Activated CD8-positive, alpha-beta memory T cell treated with anti-CD3 and anti-CD28 coated beads for 48 hours (primary cell): ENCODE results near the gene EPHA2.

Experiments
- DNase-seq, 3 experiments: peaks; one replicate each; pipeline ENCODE4 v3.0.0-alpha.2; 2020; ENCODE audit warnings: low read depth in 2 of 3, low spot score in 2 of 3

EPHA2 gene

DNA sequence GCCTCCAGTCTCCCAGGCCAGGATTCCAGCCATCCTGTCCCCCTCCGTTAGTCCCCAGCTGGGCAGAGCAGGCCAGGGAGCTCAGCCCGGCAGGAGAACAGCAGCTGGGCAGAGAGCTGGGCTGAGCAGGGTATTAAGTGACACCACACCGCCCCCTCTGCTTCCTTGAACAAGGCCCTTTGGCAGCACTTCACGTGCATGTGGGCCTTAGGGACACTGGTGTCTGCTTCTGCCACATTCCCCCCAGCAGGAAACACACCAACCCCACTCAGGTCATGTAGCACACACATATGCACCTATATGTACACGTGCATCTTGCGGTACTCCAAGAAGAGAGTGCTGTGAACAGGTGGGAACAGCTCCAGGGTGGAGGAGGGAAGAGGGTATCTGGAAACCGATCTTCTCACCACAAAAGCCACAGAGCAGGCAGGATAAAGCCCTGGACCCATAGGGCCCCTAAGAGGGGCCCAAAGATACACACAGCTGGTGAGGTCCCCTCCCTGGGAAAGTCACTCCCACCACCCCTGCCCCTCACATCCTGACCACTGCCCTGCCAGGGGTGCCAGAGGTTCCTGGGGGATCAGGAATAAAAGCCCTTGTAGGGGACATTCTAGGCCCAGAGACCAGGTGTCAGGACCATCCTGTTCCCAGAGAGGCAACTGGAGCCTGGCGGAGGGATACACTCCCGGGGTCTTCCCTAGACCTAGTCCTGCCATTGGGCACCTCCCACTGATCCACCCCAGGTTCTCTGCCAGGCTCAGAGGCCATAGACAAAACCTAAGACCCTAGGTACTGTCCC is 4.5 kb downstream of the EPHA2 start:
- no peak for DNase-seq

DNA sequence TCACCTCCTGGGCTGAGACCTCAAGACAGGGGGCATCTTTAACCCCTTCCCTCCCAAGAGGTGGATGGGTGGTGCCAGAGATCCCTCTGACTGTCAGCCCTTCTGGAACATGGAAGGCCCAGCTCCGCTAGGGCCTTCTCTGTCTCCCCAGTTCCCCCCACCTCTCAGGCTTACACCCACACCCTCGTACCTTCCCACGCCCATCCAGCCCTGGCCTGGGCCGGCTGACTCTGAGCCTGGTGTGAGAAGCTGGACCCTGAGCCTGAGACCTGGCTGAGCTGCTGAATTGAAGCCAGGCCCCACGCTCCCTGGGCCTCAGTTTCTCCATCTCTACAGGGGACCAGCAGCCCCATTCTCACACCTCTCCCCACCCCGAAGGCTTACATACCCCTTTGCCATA is 5.4 kb downstream of the EPHA2 start:
- DNase-seq, result no peak

DNA sequence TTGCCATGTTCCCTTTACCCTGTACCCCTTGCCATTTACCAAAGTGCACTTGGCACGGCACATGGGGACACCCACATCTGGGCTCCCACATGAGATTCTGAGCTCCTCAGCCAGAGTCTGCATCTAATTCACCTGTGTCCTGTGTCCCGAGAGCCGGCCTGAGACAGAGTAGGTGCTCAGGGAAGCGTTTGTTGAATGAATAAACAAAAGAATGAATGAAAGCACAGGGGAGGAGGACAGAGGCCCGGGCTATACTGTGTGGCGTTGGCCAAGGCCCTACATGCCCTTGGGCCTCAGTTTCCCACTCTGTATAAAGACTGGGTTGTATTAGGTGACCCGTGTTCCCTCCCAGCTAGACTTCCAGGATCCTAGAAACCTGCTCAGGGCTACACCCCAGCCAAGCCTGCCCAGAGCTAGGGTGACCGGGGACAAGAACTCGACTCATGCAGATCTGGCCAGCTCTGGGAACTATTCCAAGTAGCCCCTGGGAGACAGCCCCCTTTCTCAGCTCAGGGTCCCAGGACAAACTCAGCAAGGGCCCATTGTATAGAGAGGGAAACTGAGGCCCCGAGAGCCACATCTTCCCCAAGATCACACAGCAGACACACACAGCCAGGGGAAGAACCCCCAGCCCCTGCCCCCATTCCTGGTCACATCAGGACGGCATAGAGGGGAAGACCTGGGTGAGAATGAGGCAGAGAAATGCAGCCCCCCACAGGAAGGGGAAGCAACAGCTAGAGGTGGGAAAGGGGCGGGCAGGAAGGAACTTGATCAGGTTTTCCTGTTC is 6.0 kb downstream of the EPHA2 start:
- DNase-seq, result no peak

DNA sequence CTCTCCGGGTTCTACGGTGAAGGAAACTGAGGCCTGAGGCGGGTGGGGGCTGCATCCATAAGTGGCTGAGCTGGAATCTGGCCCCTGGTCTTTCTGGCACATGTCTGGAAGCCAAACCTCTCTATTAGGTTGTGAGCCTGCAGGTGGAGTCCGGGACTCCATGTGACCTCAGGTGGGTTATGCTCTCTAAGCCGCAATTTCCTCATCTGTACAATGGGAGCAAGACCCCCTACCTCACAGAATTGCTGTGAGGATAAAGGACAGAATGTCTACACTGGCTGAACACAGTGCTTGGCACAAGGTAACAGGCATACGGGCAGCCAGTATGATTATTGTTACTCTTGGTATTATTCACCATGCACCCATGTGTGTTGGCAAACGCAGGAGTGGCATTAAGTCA is 6.7 kb downstream of the EPHA2 start:
- no peak for DNase-seq

DNA sequence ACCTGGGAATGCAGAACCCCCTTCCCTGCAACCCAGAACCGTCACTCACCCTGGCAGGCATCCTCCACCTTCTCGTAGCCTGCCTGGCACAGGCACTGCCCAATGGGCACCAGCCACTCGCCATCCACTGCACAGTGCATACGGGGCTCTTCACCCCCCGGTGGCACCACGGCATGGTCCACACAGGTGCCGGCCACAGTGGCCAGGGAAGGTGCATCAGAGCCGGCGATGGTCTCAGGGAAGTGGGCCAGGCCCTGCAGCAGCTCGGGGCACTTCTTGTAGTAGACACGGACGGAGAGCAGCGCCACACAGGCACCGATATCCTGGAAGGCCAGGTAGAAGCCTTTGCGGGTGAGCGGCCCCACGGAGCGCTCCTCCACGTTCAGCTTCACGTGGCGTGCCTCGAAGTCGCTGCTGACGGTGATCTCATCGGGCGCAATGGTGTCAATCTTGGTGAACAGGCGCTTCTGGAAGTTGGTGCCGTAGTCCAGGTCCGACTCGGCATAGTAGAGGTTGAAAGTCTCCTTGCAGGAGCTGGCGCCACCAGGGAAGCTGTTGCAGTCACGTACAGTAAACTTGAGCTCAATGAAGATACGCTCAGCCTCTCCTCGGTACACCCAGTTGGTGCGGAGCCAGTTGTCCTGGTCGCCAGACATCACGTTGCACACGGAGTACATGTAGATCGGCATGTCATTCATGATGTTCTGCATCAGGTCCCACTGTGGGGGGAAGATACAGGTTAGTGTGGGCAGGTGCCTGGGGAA is 7.4 kb downstream of the EPHA2 start:
- DNase-seq, result no peak

DNA sequence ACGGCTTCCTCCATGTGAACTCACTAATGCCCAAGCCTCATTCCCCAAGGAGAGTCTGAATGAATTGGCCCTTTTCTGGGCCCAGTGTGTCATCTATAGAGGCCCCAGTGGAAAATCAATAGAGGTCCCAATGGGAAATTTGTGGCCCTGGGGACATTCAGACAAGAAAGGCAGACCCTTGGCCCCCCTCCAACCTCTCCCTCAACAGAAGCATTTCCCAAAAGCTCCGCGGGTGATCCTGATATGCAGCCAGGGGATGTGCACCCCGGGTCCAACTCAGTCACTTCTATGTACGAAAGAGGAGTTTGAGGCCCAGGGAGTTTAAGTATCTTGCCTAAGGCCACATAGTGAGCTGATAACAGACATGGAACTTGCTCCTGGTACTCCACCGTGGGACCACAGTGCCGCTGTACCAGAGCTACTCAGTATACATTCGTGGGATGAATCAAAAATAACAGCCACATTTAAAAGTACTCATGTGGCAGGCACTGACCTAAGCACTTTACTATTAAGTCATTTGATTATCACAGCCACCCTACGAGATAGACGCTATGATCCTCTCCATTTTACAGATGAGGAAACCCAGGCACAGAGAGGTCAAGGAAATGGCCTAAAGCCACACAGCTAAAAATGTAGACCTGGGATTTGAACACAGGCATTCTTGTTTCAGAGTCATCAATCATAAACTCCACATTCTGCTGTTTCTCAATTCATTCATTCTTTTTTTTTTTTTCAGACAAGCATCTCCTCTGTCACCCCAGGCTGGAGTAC is 8.5 kb downstream of the EPHA2 start:
- DNase-seq, result no peak

DNA sequence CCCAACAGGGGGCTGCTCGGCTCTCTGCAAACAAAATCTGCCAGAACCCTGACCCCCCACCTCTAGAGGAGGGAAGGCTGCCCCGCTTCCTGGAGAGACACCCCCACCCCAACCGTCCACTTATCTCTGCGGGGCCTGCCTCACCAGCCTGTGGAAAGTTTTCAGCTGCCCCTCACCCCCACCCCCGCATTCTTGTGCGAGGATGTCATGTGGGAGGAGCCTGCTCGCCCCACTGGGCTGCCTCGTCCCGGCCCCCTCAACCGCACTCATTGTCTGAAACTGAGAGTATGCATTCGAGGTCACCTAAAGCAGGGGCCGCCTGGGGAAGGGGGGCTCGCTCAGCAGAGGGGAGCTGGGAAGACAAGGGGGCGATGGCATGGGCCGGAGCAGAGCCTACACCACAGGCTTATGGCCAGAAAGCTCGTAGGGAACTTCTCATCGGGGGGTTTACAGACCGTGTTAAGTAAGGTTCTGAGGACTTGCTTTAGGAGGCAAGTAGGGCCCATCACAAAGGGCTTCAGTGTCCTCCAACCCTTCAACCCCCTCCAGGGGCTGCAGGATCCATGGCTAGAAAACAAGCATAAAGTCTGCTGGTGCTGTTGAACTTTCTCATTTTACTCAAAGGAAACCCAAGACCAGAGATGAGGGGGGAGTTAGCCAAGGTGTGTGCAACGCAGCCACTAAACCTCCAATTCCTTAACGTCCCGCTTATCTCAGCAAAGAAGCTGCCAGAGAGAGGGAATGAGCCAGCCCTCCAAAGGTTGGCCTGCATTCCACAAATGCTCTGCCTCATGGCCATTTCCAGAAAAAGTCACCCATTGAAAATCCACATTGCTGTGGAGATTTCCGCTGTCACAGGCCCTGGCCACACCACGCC is 9.4 kb downstream of the EPHA2 start:
- DNase-seq, result no peak

DNA sequence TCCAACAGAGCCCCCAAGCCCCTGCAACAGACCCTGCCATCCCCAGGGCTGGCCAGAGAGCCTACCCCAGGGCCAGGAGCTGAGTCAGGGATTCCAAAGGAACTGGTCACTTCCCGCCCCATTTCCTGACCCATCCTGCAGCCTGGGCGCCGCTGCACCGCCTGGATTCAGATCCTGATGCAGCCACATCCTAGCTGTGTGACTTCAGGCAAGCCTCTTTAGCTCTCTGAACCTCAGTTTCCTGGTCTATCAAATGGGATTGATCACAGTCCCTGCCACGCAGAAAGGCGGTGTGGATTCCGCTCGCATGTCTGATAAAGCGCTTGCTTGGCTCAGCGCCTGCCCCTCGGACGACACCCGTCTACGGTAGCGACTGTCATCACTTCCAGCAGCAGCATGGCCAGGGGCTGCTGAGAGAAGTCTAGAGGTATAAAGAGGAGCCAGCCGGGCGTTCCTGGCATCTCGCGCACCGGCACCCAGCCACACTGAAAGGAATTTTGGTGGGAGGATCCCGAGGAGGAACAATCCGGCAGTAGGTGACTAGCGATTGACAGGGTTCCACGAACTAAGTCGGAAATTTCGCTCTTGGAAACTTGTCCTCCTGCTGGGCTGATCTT is 10.1 kb downstream of the EPHA2 start:
- no peak for DNase-seq

DNA sequence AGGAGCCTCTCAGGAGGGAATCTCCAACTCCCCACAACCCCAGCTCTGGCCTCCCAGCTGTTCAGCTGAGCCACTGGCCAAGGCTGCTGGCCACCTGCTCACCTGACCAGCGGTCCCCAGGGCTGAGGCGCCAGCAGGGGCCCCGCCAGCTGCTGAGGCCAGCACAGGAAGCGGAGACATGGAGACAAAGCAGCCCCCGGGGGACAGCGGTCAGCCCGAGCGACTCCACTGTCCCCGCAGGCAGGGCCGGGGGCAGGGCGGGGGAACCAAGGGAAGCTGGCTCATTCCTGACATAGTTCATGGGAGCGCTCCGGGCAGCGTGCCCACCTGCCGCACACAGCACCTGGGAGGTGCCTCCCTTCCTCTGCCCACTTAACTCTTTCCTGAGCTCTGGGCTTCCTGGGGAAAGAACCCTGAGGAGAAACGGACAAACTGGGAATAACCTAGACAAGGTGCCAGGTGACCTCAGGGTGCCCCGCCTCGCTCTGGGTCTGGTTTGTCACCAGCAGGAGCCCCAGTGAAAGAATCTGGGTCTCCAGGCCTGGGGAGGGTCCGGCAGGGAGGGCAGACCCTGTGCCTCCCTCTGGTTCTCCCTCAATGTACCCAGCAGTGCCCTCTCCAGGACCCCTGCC is 10.7 kb downstream of the EPHA2 start:
- DNase-seq, result no peak

DNA sequence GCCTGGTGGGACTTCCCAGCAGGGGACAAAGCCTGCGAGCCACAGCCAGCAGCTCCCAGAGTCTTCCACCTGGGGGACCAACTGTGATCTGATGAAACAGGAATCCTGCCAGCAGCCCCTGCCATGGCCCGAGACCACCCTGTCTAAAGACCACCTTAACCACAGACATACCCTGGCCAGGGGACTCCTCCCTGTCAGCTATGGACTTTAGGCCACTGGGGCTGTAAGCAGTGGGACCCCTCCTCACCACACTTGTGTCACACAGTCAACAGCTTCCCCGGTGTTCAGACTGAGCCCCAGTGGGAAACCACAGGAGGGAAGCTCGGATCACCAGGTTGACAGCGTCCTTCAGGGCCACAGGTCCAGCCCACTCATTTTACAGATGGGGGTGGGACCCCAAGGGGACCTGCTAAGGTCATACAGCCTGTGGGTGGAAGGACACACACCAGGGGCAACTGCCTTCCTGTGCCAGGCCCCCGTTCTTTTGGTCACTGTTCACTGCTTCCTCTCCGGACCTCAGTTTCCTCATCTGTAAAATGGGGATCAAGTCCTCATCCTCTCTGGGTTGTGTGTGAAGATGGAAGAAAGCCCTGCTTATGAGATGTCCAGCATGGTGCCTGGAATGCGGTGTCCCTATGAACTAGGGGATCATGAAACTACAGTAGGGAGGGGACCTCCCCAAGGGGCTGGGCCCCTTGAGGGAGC is 11.4 kb downstream of the EPHA2 start:
- no peak for DNase-seq

DNA sequence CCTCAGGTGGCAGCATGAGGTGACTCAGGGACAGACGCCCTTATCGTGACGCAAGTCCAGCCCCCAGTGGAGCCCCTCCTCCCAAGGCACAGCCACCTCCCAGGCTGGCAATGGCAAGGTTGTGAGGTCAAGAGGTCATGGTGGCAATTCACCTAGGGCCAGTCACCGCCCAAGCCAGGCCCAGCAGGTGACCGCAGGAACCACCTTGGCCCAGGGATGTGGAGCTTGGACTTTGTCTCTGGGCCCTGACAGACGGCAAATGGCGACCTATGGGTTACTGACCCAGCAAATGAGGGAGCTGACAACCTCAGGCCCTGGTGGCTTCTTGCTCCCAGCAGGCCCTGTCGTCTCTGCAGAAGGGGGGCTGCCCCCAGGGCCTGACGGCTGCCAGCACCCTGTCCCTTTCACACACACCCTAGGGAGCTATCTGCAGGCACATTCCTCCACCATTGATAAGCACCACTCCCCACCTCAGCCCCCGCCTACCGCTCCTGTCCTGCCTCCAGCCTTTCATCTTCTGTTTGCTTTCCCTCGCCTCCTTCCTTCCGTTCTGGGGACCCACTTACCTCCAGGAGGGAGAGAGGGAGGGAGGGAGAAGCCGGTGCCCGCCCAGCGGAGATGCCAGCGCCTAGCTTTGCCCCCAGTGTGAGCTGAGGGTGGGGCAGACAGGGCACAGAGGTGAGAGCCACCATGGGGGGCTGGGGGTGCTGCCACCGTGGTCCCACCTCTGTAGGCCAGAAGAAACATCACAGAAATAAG is 12.1 kb downstream of the EPHA2 start:
- no peak for DNase-seq

DNA sequence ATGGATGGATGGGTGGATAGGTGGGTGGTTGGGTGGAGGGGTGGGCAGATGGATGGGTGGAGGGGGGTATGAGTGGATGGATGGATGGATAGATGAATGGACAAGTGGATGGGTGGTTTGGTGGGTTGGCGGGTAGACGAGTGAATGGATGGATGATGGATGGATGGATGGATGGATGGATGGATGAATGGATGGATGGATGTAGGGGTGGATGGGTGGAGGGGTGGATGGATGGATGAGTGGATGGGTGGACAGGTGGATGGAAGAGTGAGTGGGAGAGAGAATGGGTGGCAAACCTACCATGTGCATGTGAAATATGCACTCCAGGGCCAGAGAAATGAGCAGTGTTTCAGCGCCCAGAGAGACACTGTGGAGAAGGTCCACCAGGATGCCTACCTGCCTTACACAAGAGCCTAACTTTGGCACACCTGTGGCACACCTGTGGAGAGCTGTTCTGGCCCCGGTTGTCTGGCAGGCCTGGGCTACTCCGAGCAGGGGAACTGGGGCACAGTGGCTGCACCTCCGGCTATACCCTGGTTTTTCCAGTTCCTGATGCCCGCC is 12.8 kb downstream of the EPHA2 start:
- DNase-seq, result no peak

DNA sequence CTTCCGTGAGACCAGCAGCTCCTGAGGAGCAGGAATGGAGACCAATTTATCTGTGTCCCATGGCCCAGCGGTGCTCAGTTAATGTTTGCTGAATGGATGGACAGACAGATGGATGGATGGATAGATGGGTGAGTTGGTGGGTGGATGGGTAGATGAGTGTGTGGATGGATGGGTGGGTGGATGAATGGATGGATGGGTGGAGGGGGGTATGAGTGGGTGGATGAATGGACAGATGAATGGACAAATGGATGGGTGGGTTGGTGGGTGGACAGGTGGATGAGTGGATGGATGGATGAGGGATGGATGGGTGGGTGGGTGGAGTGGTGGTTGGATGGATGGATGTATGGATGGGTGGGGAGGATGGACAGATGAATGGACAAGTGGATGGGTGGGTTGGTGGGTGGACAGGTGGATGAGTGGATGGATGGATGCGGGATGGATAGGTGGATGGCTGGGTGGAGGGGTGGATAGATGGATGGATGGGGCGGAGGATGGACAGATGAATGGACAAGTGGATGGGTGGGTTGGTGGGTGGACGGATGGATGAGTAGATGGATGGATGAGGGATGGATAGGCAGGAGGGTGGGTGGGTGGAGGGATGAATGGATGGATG is 13.4 kb downstream of the EPHA2 start:
- no peak for DNase-seq

DNA sequence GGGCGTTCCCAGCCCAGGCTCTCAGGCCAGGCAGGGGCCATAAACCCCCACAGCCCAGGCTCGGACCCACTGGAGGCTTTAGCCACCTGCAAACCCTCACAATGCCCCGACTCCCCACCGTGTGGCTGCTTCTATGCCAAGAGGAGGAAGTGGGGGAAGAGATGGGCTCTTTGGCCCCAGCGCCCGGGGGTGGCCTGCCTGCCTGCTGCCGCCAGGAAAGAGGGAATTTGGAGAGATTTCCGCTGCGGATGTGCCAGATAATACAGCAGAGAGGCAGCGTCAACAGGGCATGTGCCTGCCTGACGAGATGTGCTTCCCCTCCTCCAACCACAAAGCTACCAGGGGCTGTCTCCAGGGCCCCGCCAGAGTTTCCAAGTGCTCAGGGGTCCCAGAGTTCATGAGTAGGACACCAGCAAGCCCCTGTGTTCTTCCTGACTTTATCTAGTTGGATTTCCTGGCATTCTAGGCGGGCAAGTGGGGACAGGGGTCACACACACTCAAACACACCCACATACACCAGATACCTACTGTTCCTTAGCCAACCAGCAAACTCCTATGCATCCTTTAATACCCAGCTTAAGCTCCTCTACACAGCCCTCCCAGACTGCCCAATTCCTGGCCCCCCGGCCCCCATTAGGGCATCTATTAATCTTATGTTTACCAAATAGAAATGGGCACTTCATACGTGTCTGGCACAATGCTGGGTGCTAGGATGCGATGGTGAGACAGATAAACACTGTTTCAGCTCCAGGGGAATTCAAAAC is 14.1 kb downstream of the EPHA2 start:
- no peak for DNase-seq

DNA sequence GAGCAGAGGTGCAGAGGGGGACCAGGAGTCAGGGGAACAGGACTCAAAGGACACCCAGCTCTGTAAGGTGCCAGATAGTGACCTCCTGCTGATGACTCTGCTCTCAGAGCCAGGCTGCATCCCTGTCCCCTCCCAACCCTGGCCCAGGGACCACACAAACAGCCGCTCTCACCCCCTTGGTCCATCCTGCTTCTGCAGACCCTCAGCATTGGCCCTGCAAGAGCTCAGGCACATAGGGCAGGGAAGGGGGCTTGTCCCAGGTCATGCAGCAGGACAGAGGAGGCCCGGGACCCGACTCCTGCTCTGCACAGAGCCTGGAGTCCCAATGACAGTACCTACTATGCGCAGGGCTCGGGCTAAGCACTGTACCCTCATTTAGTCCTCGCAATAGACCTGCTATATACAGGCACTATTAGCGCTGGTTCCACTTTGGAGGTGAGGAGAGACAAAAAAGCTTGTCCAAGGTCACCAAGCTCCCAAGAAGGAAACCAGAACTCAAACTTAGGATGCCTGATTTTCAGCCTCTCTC is 15.7 kb downstream of the EPHA2 start:
- no peak for DNase-seq

DNA sequence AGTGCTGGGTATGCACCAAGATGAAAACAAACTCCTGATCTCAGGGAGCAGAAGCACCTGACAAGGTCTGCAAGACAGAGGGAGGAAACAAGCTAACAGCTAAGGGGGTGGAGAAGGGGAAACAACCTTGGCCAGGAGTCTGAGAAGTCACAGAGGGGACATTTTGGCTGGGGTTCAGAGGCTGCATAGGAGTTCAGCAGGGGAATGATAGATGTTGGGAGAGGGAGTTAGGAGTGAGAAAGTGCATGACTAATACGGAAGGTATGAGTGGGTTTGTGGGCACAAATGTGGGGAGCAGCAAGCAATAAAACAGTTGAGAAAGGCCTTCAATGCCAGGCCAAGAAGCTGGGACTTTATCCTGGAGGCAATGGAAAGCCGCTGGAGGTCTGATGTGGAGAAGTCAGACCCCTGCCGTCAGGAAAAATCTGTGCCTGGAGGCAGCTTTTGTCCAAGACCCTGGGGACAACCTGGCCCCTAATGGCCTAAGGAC is 16.4 kb downstream of the EPHA2 start:
- DNase-seq, result no peak
